ENCODE data around the gene MAP4K2.

Gene MAP4K2

GRCh38 chr11:64743591-64744543, 59.1 kb downstream of the MAP4K2 start, which contains the start of gene RASGRP2:
TSS of gene RASGRP2 (minus strand) at chr11:64744142. CDS start at chr11:64742866, 1,276 bp downstream.
- peak; percentile 46 to 68 for DNase-seq (ENCODE audit: extremely low read depth in 1 of 2, low read depth in 1 of 2)

DNA sequence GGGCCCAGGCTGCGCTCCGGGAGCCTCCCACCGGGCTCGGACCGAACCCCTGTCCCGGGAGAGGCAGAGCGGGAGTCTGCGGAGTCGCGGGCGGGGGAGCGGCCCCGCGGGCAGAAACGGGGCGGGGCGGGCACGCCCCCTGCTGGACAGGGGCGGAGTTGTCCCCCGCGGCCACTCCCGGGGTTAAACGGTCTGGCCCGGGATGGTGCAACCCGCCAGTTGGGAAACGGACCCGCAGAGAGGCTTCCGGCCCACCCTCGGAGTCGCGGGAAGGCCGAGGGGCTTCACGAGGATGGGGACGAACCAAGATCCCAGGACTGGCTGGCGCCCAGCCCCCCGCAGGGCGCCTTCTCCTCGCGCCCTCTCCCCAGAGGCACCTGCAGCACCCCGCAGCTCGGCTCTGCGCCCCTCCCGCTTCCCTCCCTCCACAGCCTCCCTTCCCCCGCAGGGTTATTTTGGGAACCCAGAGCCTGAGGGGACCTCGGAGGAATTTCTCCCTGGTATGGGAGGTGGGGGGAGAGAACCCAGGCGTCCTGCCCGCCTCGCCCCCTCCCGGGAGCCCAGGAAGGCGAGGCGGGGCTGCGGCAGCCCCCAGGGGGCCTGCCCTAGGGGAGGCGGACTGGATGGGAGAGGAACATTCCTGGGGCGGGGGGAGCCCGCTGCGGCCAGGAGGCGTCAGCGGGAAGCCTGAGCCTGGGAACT, 60.0 kb downstream of the MAP4K2 start:
- DNase-seq (ENCODE audit: extremely low read depth in 1 of 2, low read depth in 1 of 2): peak in 1 of 2 donors; percentile 62

DNA sequence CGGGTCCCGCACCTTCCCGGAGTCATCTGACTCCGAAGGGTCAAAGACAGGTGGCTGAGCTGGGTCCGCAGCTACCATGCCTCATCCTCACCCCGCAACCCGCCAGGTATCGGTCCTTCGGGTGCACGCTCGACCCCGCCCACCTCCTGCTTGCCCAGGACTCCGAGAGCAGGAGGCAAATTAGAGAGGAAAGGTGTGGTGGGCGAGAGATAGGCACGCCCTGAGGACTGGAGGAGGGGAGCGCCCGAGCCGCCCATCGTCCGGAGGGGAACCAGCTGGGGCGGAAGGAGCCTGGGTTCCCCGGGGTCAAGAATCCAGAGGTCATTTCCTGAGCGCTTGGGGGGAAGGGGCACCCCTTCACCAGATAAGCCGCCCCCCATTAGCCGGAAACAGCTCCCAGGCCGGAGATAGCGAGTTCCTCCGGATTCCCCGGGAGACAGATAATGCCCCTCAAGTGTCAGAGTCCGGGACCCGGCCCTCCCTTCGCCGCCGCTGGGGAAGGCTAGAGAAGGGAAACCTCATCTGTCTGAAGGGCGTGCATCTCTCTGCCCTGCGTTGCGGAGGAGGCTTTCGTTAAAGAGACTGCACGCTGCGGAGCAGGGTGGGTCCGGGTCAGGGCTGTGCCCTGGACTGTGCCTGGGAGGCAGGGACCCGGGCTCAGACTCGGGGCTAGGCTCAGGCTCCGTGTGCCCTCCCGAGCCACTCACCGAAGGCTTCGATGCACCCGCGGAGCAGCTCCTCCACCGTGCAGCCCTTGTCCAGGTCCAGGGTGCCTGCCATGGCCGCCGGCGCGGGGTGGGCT, 60.7 kb downstream of the MAP4K2 start:
- no peak for DNase-seq (ENCODE audit: extremely low read depth in 1 of 2, low read depth in 1 of 2)

DNA sequence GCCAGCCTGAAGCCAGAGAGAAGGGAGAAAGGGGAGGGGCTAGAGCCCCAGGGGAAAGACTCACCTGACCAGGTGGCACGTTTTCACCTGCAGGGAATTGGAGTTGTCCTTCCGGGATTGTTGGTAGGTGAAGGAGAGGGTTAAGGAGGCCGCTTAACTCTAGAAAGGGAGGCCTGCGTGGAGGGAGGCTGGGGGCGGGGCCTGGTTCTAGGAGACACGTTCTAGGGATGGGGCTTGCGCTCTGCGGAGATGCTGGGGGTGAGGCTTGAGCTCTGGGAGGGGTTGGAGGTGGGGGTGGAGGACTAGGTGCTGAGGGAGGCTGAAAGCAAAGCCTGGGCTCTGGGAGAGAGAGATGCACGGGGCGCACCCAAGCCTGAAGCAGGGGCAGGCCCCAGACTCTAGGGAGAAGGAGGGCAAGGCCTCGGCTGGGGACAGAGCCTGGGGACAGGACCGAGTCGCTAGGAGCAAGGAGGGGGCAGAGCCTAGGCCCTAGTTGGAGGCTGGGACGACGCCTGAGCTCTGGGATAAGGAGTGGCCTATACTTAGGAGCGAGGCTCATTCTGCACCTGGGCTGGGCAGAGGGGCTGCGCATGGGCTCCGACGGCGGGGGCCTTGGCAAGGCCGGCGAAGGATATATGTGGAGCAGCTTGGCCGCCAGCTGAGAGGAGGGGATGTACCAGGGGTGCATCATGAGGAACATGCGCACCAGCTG, 61.5 kb downstream of the MAP4K2 start:
- DNase-seq (ENCODE audit: extremely low read depth in 1 of 2, low read depth in 1 of 2): no peak

- DNase-seq (ENCODE audit: extremely low read depth in 1 of 2, low read depth in 1 of 2): no peak
Measured at GRCh38 chr11:64739871-64740270, 63.1 kb downstream of the MAP4K2 start.

DNA sequence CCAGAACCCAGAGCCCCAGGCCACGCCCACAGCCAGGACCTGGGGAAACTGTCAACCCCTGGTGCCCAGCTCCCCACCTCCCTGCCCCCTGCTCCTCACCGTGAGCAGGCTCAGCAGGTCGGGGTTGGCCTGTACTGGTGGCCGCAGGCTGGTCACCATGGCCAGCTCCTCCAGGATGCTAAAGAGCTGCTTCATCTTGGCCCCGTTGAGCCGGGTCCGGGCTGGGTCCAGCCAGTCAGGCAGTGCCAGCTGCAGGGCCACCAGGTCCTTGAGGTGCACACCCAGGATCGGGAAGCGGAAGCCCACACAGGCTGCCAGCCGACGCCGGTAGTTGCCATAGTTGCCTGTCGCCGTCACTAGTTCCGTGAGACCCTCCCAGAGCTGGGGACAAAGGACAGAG, 66.4 kb downstream of the MAP4K2 start:
- no peak for DNase-seq (ENCODE audit: extremely low read depth in 1 of 2, low read depth in 1 of 2)

DNA sequence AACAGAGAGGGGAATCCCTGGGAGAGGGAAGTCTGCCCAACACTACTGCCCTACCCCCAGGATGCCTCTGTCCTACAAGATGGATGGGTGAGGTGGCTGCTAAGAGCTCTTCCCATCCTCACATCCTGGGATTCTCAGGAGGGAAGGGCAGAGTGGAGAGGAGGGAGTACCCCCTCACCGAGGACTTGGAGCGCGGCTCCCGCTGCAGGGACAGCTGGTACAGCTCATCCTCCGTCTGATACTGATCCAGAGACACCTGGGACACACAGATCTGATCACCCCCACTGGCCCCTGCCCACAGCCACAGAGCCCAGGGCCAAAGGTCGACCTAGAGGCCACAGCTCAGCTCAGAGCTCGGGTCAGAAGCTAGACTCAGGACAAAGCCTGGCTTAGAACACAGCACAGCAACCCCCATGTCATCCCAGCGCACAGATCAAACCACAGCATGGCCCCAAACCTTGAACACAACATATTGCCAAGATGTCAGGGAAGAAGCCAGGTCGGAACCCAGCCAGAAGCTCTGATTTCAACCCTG, 67.2 kb downstream of the MAP4K2 start:
- no peak for DNase-seq (ENCODE audit: extremely low read depth in 1 of 2, low read depth in 1 of 2)

All from stimulated activated CD8-positive, alpha-beta memory T cell treated with anti-CD3 and anti-CD28 coated beads, Interleukin-7, amount 100 ng/mL, for 48 hours (primary cell).